CD4-positive, alpha-beta T cell treated with Interleukin-2 at 100 ng/mL for 4 hours (primary cell): ENCODE measurements around the gene WNT4.

Source experiments
- DNase-seq: peaks from one replicate; pipeline ENCODE4 v3.0.0-alpha.2; 2020; ENCODE audit warnings: low spot score

Gene WNT4

DNA sequence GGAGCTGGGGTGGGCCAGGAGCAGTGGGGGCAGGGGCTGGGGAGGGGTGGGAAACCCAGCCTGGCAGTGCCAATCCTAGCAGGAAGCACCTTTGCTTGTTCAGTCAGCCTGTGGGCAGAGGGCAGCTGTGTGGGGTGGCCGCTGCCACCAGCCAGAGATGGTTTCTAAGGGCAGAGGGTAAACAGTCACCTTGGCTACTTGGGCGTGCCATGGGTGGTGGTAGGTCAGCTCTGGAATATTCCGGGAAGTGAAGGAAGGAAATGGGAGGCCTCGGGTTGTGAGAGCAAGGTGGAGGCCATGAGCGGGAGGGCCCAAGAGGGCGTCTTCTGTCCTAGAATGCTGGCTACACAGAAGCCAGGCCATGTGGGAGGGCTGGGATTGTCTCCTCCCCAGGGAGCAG lies 20.7 kb upstream of the WNT4 start:
- DNase-seq = no peak

DNA sequence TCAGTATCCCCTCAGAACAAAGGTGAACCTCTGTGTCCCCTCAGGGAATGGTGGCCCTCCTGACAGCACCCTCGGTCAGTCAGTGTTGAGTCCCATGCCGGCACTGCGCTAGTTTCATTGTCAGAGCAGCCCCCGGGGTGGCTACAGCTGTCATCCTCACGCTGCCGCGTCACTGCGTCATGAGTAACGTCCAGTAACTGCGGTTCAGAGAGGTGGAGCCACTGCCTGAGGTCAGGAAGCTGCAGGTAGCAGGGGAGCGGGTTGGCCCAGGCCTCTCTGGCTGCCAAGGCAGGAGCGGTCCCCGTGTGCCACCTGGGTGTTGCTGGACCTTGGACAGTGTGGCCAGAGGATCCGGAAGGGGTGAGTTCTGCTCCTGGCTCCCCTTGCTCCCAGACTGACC lies 20.2 kb upstream of the WNT4 start:
- no peak for DNase-seq

DNA sequence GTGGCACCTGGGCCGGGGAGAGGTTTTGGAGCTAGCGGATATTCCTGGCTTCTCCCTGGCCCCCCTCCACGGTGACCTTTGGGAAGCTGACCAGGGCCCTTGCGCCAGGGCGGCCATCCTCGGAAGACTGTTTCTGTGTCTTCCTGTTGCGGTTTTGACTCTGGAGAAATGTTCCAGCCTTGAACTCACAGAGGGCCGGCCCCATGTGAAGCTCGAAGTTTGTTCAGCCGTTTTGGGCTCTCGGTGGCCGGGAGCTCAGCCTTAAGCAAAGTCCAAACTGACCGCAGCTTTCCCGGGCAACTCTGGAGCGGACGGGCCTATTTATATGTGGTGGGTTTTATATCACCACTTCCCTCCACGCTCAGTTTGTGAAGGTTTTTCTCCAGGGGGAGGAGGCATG lies 17.0 kb upstream of the WNT4 start:
- DNase-seq = no peak

DNA sequence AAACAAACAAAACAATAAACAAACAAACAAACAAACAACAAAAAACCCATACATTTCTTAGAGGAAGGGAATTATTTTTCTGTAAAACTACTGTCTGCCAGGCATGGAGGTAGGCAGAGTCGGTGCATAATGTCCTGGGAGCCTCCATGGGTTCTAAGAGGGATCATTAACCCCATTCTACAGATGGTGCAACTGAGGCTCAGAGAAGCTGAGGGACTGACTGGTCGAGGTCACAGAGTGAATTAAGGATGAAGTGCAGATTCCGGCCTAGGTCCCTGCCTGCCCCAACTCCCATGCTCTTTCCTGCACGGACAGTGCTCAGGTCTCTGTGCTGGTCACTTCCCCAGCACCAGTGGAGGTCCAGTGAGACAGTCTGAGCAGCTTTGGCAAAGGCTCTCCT lies 15.8 kb upstream of the WNT4 start:
- DNase-seq = no peak

DNA sequence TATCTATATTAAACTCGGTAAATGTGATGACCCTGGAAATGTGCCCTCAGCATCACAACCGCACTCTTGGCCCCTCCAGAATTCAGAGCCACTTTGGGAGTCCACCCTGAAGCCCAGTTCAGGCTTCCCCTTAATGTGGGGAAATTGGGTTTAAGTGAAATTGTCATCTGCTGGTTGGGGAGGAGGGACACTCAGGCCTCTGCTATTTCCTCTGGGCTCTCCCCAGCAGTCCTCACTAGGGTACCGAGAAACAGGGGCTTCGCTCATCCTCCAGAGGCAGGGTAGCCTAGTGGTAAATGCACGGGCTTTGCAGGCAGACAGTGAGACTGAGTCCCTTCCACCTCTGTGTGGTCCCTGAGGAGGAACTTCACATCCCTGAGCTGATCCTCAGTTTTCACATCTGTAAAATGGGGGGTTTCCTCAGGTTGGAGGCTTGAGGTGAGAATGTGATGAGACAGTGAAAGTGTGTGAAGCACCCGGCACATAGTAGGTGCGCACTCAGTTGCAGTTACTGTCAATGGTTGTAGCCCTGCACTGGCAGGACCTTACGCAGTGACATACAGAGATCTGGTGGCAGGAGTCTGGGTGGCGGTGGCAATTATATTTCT lies 14.6 kb upstream of the WNT4 start:
- no peak for DNase-seq

DNA sequence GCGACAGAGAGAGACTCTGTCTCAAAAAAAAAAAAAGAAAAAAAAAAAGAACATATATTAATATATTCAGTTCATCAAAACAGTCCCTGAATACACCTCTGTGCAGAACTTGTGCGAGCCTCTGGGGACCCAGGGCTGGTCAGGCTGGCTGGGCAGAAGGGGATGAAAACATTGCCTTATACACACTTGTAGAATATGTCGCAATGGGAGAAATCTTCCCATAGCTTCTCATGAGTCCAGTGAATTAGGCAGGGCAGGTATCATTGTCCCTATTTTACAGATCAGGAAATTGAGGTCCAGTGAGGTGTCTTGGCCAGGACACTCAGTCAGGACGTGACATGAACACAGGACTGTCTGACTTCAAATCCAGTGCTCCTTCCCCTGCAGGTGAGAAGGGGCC lies 12.6 kb upstream of the WNT4 start:
- no peak for DNase-seq

DNA sequence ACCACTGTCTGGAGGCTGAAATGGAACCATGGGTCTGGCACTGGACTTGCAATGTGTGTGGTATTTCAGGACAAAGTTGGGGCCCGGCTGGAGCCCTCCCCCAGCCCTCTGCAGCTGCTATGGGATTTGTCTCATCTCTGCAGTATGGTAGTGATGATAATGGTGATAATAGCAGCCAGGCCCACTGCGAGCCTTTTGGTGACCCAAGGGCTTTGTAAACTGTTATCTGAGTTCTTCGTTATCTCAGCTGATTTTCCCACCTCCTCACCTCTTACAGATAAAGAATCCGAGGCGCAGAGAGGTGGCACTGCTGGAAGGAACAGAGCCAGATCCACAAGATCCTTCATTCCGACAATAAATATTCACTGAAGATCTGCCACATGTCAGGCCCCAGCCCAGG lies 11.7 kb upstream of the WNT4 start:
- DNase-seq = no peak

DNA sequence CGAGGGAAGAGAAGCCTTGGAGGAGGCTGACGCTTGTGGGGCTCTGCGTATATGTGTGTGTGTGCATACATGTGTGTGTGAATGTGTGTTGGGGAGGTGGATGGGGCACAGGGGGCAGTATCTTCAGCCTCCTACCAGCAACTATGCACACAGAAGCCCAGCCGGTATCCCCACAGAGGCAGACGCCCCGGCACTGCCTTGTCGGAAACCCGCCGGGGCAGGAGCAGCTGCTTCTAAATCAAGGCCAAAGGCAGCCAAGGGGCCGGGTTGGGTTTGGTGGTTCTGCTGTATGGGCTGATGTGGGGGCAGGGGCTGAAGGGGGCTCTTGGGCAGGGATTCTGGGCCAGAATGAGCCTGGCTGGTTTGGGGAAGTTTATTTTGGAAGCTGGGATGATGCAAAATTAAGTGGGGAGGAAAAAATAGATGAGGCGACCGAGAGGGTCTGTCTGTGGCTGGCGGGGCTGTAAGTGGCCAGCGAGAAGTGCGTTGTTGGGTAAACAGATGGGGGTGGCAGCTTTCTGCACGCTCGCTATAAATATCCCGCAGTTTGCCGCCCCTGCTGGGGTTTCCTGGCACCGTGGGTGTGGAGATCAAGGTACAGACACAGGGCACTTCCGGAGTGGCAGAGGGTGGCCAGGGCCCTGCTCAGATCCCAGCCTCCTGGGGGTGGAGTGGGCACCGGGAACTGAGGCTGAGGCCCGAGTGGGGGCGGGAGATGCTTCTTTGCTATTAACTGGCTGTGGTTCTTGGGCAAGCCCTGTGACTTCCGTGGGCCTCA lies 11.0 kb upstream of the WNT4 start:
- no peak for DNase-seq

DNA sequence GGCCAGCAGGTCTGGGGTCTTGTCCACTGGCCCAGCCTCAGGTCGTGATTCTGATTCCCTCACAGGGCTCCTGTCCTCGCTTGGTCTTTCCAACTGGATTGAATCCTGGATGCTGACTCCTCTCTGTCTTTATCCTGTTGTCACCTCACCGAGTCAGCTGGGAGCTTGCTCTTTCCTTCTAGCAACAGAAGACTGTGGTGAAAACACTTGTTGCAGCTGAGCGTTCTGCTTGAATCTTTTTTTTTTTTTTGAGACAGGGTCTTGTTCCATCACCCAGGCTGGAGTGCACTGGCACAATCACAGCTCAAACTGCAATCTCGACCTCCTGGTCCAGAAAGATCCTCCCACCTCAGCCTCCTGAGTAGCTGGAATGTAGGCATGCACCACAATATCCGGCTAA lies 8.0 kb upstream of the WNT4 start:
- DNase-seq = no peak

DNA sequence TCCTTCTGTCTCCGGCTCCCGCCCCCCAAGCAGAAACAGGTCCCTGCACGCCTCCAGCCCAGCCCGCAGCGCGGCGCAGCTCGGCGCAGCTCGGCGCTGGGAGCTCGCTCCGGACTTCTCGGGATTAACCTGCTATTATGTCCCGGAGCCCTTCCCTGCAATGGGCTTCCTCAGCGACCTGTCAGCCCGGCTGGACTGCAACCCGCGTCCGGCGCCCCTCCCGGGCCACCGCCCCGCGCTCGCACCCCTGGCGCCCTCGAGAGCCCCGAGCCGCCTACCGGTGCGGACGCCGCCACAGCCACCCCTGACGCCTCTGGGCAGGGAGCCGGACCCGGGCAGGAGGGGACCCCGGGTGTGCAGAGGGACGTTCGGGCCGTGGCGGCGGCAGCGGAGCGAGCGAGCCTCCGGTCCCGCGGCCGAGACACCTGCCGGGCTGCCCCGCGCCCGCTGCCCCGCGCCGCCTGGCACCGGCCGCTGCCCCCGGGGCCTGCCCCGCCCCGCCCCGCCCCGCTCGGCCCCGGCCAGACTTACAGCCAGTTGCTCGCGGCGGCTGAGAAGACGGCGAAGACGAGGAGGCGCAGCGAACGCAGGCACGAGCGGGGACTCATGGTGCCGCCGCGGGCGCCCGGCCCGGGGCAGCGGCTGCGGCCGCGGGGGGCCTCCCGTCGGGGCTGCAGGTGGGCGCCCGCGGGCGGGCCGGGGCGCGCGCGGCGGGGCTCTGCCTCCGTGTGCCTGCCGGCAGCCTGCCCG lies 407 bp downstream of the WNT4 start:
- no peak for DNase-seq

DNA sequence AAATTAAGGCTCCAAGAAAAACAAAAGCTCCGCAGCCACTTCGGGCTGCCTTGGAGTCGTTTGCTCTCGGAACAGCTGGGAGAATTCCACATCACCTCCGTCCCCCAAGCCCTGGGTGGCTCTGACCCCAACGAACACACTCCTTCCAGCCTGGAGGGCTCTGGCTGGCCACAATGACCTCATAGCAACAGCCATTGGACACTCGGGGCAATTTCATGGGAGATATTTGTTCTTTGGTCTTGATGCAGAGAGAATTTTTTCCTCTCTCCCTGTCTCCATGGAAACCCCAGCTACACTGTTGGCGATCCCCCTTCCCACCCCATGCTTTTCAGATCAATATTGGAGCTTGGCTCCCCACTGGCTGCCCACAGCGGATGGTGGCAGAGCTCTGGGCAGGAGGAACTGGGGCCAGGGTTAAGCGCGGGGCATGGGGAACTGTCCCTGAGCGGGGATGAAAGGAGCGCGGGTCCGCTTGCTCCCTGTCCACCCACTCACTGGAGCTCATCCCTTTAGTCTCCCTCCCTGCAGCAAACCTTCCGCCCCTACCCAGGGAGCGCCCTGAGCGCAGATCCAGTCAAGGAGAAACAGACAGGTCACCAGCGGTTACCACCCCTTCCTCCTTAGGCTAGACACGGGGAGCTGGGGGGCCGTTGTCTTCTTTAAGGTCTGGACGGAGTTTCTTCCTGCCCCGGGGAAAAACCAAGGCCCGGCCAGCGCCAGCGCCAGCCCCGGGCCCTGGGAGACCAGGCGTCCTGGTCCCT lies 1.2 kb downstream of the WNT4 start:
- DNase-seq = no peak

DNA sequence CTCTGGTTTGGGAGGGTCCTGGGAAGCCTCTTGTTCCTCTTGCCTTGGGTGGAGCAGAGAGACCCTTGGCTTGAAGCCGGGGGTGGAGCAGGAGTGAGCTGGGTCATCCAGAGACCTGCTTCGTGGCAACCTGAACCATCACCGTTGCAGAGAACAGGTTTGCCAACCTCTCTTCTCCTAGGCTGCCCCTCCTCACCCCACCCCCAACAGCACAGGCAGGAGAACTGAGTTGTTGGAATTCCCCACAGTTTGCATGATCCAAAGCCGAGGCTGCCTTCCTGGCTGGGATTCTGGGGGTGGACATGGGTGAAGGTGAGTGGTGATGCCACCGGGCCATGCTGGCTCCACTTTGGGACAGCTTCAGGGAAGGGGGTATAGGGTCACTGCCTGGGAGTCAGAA lies 2.2 kb downstream of the WNT4 start:
- DNase-seq = no peak

DNA sequence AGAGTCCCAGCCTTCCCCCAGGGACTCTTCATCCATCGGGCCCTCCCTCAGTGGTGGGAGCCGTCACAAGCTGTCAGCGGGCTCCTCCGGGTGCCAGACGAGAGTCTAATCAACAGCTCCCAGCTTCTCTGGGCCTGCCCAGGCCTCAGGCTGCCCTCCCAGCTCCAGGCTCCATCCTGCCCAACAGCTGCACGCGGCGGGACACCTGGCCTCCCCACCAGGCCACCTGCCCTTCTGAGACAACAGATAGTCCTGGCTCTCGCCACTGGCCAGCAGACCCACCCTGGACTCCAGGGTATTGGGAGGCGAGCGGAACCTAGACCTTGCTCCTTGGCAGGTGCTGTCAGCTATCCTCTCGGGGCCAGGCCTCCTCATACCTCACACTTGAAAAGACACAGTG lies 3.1 kb downstream of the WNT4 start:
- DNase-seq = no peak

DNA sequence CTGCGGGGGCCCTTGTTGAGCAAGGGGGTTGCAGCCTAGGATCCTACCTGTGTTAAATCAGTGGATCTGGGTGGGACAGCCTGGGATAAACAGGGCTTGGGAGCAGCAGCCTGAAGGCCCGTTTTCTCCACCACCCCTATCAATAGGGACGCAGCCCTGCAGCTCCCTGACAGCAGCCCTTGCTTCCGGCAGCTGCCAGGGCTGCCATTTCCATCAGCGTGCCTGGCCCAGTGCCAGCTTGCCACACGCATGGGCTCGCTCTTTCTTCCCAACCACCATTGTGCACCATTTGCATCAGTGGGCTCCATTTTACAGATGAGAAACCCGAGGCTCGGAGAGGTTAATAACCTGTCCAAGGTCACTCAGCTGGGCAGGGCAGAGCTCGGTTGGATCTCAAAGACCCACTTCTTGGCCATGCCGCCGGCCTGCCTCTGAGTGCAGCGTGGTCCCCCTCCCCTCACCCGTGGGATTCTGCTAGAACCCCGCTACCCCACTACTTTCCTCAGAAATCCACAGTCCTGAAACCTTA lies 3.8 kb downstream of the WNT4 start:
- DNase-seq = no peak

DNA sequence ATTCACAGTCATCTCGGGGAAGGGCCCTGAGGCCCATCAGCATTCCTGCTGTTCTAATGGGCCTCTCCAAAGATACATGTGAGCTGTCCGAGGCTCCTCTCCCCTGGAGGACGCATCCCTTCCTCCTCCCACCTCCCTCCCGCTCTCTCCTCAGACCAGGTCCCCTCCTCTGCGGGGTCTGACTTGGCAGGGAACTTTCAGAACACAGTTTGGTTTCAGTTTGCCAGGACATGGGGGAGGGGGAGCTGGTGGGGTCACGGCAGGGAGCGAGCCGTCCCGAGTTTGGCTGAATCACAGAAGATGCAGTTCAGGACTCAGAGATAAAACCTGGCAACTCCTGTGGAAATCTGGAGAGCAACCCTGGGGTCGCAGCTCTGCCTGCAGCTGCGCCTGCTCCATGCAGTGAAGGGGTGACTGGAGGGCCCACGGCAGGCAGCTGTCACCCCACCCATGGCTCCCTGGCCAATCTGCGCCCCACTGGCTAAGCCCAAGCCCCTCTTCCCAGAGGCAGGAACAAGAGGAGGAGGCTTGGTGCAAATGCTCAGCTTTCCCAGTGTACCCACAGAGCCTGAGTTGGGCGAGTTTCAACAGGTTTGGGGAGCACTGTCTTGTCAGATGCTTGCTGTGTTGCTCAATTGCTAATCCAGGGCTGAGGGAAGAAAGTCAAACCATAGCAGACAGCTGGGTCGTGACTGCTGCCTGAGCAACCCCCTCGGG lies 5.7 kb downstream of the WNT4 start:
- no peak for DNase-seq

DNA sequence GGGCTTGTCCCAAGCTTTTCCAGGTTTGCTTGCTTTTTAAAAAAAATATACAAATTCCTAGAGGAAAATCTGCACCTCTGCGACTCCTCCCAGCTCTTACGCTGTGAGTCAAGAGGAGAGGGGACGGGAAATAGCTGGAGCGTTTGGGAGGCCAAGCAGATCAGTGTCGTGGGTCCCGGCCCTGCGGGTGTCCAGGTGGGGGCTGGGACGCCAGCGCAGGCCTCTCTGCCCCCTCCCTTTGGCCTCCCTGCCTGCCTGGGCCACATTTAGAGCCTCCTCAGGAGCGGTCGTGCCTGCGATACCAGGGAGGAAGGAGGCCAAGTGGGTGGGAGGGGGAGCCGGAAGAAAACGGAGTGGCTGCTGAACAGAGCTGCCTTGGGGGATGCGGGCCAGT lies 9.0 kb downstream of the WNT4 start:
- no peak for DNase-seq

DNA sequence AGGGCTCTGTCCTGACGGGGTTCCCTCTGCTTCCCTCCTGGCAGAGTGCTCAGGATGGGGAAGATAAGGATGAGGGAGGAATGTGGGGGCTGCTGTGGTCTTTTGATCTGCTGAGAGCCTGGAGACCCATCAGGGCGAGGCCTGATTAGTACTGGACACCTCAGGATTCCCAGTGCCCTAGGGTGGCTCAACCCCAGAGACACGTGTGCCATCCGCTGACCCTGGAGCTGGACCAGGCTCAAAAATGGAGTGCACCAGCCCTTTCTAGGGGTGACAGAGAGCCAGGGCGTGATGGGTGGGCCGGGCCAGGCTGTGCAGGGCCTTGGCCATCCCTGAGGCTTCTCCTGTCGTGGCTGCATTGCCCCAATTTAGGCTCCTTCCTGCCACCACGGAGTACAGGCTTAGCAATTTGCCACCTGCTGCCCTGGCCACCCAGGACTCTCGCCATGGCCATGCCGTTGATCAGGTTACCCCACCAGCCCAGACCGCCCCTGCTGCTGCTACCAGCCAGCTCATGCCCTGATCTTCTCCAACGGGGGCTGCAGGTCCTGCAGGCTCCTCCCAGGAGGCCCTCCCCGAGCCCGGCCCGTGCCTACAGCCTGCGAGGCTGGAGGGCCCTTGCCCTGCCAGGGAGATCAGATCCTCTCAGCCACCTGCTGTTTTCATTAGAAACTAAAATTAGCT lies 9.5 kb downstream of the WNT4 start:
- DNase-seq = no peak

DNA sequence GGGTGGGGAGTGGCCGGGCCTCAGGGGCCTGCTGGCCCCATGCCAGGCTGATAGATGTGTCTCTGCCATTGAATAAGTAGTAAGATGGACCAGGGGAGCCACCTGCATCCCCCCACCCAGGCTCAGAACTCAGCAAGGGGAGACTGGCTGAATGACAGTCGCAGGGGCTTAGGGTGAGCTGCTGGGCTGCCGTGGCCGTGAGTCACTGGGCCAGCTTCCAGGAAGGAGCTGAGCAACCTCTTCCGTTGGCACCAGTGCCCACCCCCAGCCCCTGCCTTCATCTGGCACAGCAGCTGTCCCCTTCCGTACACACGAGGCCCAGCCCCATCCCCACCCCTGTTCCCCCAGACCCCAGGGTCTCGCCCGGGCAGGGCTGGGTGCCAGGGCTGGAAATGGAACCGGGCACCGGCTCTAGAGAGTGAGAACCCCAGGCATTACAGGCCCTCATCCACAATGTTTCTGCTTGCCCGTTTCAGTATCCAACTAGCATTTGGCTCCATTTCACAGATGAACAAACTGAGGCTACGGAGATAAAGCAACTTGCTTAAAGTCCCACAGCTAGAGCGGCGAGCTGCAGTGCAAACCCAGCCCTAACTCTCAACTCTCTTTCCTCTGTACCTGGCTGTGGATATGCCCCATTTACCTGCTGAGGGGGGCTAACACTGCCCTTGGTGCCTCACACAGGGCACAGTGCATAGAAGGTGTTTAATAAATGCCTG lies 10.2 kb downstream of the WNT4 start:
- no peak for DNase-seq

DNA sequence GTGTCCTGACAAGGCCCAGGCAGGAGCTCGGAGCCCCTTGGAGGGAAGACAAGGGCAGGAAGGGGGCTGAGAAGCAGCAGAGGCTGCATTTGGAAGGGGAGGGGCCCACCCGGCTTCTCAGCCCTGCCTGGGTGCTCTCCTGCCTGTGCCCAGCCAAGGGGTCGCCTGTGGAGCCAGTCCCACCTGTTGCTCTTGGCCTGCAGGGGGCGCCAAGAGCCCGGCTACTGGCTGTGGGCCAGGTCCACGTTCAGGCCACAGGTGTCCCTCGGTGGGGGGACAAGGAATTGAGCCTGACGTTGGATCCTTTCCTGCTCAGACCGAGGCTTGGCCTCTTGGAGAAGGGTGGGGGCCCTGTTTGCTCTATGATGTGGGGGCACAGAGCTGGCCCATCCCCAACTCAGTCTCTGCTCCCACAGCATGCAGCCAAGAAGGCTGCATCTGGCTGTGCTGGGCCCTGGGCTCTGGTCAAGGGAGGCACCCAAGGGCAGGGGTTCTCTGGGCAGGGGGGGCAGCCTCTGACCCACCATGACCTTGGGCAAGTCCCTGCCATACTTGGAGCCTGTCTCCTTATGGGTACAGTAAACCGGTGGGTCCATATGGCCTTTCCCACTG lies 10.9 kb downstream of the WNT4 start:
- DNase-seq = peak; percentile 40

DNA sequence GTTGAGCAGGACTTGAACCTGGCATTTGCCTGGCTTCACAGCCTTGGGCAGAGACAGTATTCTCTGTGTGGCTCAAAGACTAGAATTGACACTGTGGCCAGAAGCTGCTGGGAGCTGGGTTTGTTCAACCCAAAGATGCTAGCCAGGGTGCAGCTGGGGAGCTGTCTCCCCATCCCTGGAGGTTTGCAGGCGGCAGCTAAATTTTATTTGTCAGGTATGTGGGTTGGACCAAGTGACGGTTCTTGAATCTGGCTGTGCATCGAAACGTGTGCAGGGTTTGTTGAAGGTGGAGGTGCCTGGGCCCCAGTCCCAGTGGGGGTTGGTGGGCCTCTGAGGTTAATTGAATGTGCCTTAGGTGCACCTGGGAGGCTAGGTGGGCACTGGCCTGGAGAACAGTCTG lies 11.8 kb downstream of the WNT4 start:
- no peak for DNase-seq
